Body of pancreas (tissue), 4 donors: ENCODE results near the gene PMF1.

Experiments used
- CTCF ChIP-seq, 7 experiments: fragments of 450-650 bp in 4 of 7; fragments of 200-600 bp in 3 of 7; sonication (generic) in 3 of 7; IDR thresholded peaks; one replicate each; pipeline ENCODE4 v1.5.1; 2016 to 2019; ENCODE audit warnings: antibody characterized with exemption in 7 of 7
- POLR2A ChIP-seq, 3 donors: fragments of 450-650 bp; IDR thresholded peaks; one replicate each; pipeline ENCODE4 v1.6.1; 2016; ENCODE audit warnings: antibody characterized with exemption in 3 of 3, mild to moderate bottlenecking in 2 of 3

- TF ChIP-seq CTCF (IDR thresholded peaks at IDR 0.05) = no peak
- TF ChIP-seq POLR2A (IDR thresholded peaks at IDR 0.05) = no peak
Observed at GRCh38 chr1:156244712-156245111, 31.9 kb downstream of the PMF1 start.
